Right lobe of liver (tissue), 4 donors: ENCODE results near the gene AK9.

Source experiments
- CTCF ChIP-seq, 4 donors: fragments of 200-600 bp in 3 of 4; fragments of 450-650 bp in 1 of 4; IDR thresholded peaks; one replicate each; pipeline versions ENCODE4 v1.5.1 to v1.8.0; 2016 to 2022; ENCODE audit warnings: antibody characterized with exemption in 4 of 4, mild to moderate bottlenecking in 2 of 4
- POLR2A ChIP-seq: fragments of 450-650 bp; IDR thresholded peaks from one replicate; pipeline ENCODE4 v1.6.1; 2017; ENCODE audit warnings: antibody characterized with exemption, mild to moderate bottlenecking
- donor health status: DM: no; HTN: no; CAD: no.
- donor health status: DM: no; HTN: no; CAD: no.
- donor health status: DM: no; HTN: yes; CAD: no.

GRCh38 chr6:109671733-109672132 lies 19.3 kb downstream of the AK9 start:
- TF ChIP-seq CTCF (IDR thresholded peaks at IDR 0.05) (no peak), POLR2A (no peak)
